Neuronal stem cell (in vitro differentiated cells): ENCODE data around the gene TIMP2.

Source experiments
- DNase-seq: peaks from one replicate; pipeline ENCODE4 v3.0.0-alpha.2; 2013; ENCODE audit warnings: low spot score
- H2AFZ ChIP-seq: one replicate; pipeline ENCODE4 v1.6.1; 2013; ENCODE audit warnings: mild to moderate bottlenecking, low read length, inconsistent platforms
- H2AK5ac ChIP-seq: 2 replicates; pipeline ENCODE4 v1.6.1; 2013; ENCODE audit warnings: low read depth, mild to moderate bottlenecking, inconsistent platforms, low read length, moderate library complexity, mixed read lengths
- H2BK120ac ChIP-seq: 2 replicates; pipeline ENCODE4 v1.6.1; 2013; ENCODE audit warnings: low read depth, mild to moderate bottlenecking, inconsistent platforms, low read length, moderate library complexity, mixed read lengths
- H2BK12ac ChIP-seq: one replicate; pipeline ENCODE4 v1.6.1; 2013; ENCODE audit warnings: low read length, inconsistent platforms
- H2BK15ac ChIP-seq: 2 replicates; pipeline ENCODE4 v1.6.1; 2013; ENCODE audit warnings: mild to moderate bottlenecking, low read length, inconsistent platforms, mixed read lengths
- H2BK5ac ChIP-seq: one replicate; pipeline ENCODE4 v1.6.1; 2013; ENCODE audit warnings: inconsistent platforms, mild to moderate bottlenecking, low read length, moderate library complexity
- H3K14ac ChIP-seq: one replicate; pipeline ENCODE4 v1.6.1; 2013; ENCODE audit warnings: low read length, inconsistent platforms
- H3K18ac ChIP-seq: 2 replicates; pipeline ENCODE4 v1.6.1; 2013; ENCODE audit warnings: low read length, inconsistent platforms
- H3K23ac ChIP-seq: 2 replicates; pipeline ENCODE4 v1.6.1; 2013; ENCODE audit warnings: low read depth, mild to moderate bottlenecking, mixed read lengths, low read length, inconsistent platforms; ENCODE audit not compliant: poor library complexity
- H3K27ac ChIP-seq: replicated peaks from 3 replicates; pipeline ENCODE4 v1.5.1; 2013; ENCODE audit warnings: low read length, inconsistent platforms
- H3K27me3 ChIP-seq, 3 experiments: 2 replicates each; pipeline ENCODE4 v1.6.1; 2013; ENCODE audit warnings: low read length in 3 of 3, mild to moderate bottlenecking in 2 of 3, inconsistent platforms in 1 of 3, low read depth in 1 of 3, mixed read lengths in 1 of 3, moderate library complexity in 1 of 3; ENCODE audit not compliant: control insufficient read depth in 3 of 3, insufficient read depth in 3 of 3
- H3K36me3 ChIP-seq, 2 donors: replicated peaks in 1 of 2; 2 replicates each; pipeline ENCODE4 v1.6.1; 2013; ENCODE audit warnings: low read length in 2 of 2; ENCODE audit not compliant: control insufficient read depth in 2 of 2, insufficient read depth in 2 of 2
- H3K4ac ChIP-seq: 2 replicates; pipeline ENCODE4 v1.6.1; 2013; ENCODE audit warnings: inconsistent platforms, mild to moderate bottlenecking, low read length, moderate library complexity
- H3K4me1 ChIP-seq, 2 donors: 1 replicate in 1 of 2; 2 replicates in 1 of 2; pipeline ENCODE4 v1.6.1; 2013; ENCODE audit warnings: low read length in 2 of 2, low read depth in 1 of 2; ENCODE audit not compliant: control insufficient read depth in 2 of 2, insufficient read depth in 1 of 2
- H3K4me2 ChIP-seq: one replicate; pipeline ENCODE4 v1.6.1; 2013; ENCODE audit warnings: mild to moderate bottlenecking, low read length, inconsistent platforms; ENCODE audit not compliant: insufficient read depth, poor library complexity, severe bottlenecking
- H3K4me3 ChIP-seq, 2 donors: 2 replicates each; pipeline ENCODE4 v1.5.1; 2013; ENCODE audit warnings: low read length in 2 of 2, mild to moderate bottlenecking in 2 of 2, inconsistent platforms in 1 of 2, moderate library complexity in 1 of 2
- H3K79me1 ChIP-seq: one replicate; pipeline ENCODE4 v1.6.1; 2013; ENCODE audit warnings: low read depth, mild to moderate bottlenecking, inconsistent platforms, low read length, moderate library complexity
- H3K9ac ChIP-seq: one replicate; pipeline ENCODE4 v1.6.1; 2013; ENCODE audit warnings: mild to moderate bottlenecking, low read depth, low read length, inconsistent platforms; ENCODE audit not compliant: poor library complexity
- H3K9me3 ChIP-seq, 2 donors: replicated peaks in 1 of 2; 2 replicates each; pipeline versions ENCODE3 to v1.6.1; 2013; ENCODE audit warnings: low read length in 2 of 2, mild to moderate bottlenecking in 2 of 2, inconsistent platforms in 1 of 2, low read depth in 1 of 2, mixed read lengths in 1 of 2, moderate library complexity in 1 of 2; ENCODE audit not compliant: control insufficient read depth in 2 of 2, insufficient read depth in 1 of 2
- H4K8ac ChIP-seq: one replicate; pipeline ENCODE4 v1.6.1; 2013; ENCODE audit warnings: low read depth, mild to moderate bottlenecking, inconsistent platforms, low read length, moderate library complexity
- H4K91ac ChIP-seq: one replicate; pipeline ENCODE4 v1.6.1; 2013; ENCODE audit warnings: low read length, low read depth, mild to moderate bottlenecking, inconsistent platforms; ENCODE audit not compliant: poor library complexity
- WGBS, 2 donors: extraction: QIAGEN DNeasy Blood & Tissue Kit; methylation state at CpG; one replicate each; pipeline ENCODE4 v1.1.7; 2013; ENCODE audit warnings: missing lambda C conversion rate in 2 of 2, mixed read lengths in 1 of 2; ENCODE audit not compliant: insufficient read length in 2 of 2, insufficient replicate concordance in 1 of 2; ENCODE audit errors: extremely low coverage in 2 of 2; 5-methylcytosine and 5-hydroxymethylcytosine counted together

The TIMP2 gene

GRCh38 chr17:78896091-78896833, 28.9 kb downstream of the TIMP2 start:
- H4K8ac ChIP-seq = no peak overlapping the region
- peak overlapping the region; percentile 83 for H2BK5ac ChIP-seq
- peaks cover 24% of the 10 kb centered on the region for H3K79me1 ChIP-seq
- peaks cover 6 to 8% of the 10 kb centered on the region in 2 donors for H3K36me3 ChIP-seq
- peak overlapping the region; percentile 67 for H3K18ac ChIP-seq
- peak overlapping the region; percentile 58 for H2BK12ac ChIP-seq
- peak overlapping the region; percentile 73 for H3K14ac ChIP-seq
- peak overlapping the region; percentile 13 for H3K23ac ChIP-seq
- no peak for DNase-seq
- no CpG with 5 or more reads among the region's 20 CpGs for WGBS, 2 donors
- no peak overlapping the region for H4K91ac ChIP-seq
- peak overlapping the region; percentile 14 for H2BK15ac ChIP-seq
- no peaks in the 10 kb centered on the region for H3K9me3 ChIP-seq
- H2BK120ac ChIP-seq = no peak overlapping the region
- H3K4me2 ChIP-seq = no peak overlapping the region
- H3K27me3 ChIP-seq = no peaks in the 10 kb centered on the region
- H3K4ac ChIP-seq = no peak overlapping the region
- peaks cover 39 to 47% of the 10 kb centered on the region in 2 donors for H3K4me1 ChIP-seq
- H2AFZ ChIP-seq = no peak overlapping the region
- H3K4me3 ChIP-seq = no peak overlapping the region
- H3K27ac ChIP-seq = peak overlapping the region; percentile 14
- peak overlapping the region; percentile 46 for H3K9ac ChIP-seq
- peak overlapping the region; percentile 8 for H2AK5ac ChIP-seq

GRCh38 chr17:78895322-78895721, 29.9 kb downstream of the TIMP2 start:
- Histone ChIP-seq H2AFZ (no peak overlapping the region), H3K4me1 (peaks cover 39 to 47% of the 10 kb centered on the region in 2 donors)
- no CpG with 5 or more reads among the region's 5 CpGs for WGBS, 2 donors

GRCh38 chr17:78893684-78894083, 31.5 kb downstream of the TIMP2 start:
- Histone ChIP-seq H3K27me3 (no peaks in the 10 kb centered on the region), H3K27ac (peak overlapping the region; percentile 1), H3K14ac (peak overlapping the region; percentile 89), H2BK15ac (no peak overlapping the region), H3K79me1 (peaks cover 24% of the 10 kb centered on the region), H4K8ac (no peak overlapping the region), H2AFZ (no peak overlapping the region), H3K18ac (no peak overlapping the region), H3K4ac (no peak overlapping the region), H3K23ac (no peak overlapping the region), H2BK5ac (no peak overlapping the region), H2AK5ac (no peak overlapping the region), H3K36me3 (peaks cover 0 to 6% of the 10 kb centered on the region in 2 donors), H3K9ac (no peak overlapping the region), H3K4me2 (no peak overlapping the region), H2BK120ac (no peak overlapping the region), H3K9me3 (no peaks in the 10 kb centered on the region), H3K4me1 (peaks cover 31 to 36% of the 10 kb centered on the region in 2 donors), H4K91ac (no peak overlapping the region), H2BK12ac (no peak overlapping the region), H3K4me3 (no peak overlapping the region)
- no CpG with 5 or more reads among the region's 4 CpGs for WGBS, 2 donors
- DNase-seq = no peak

More at GRCh38 chr17:78895322-78895721, 29.9 kb downstream of the TIMP2 start:
- H3K27ac ChIP-seq = no peak overlapping the region
- H2AK5ac ChIP-seq = no peak overlapping the region
- peaks cover 24% of the 10 kb centered on the region for H3K79me1 ChIP-seq
- peak overlapping the region; percentile 75 for H3K14ac ChIP-seq
- no peak overlapping the region for H3K4me2 ChIP-seq
- H4K91ac ChIP-seq = no peak overlapping the region
- H3K4me3 ChIP-seq = no peak overlapping the region
- H2BK15ac ChIP-seq = no peak overlapping the region
- no peak overlapping the region for H4K8ac ChIP-seq
- H3K4ac ChIP-seq = no peak overlapping the region
- DNase-seq = no peak
- H3K18ac ChIP-seq = peak overlapping the region; percentile 5
- H3K9ac ChIP-seq = no peak overlapping the region
- no peaks in the 10 kb centered on the region for H3K27me3 ChIP-seq
- peaks cover 0 to 6% of the 10 kb centered on the region in 2 donors for H3K36me3 ChIP-seq
- no peak overlapping the region for H2BK120ac ChIP-seq
- H2BK12ac ChIP-seq = no peak overlapping the region
- H3K23ac ChIP-seq = no peak overlapping the region
- H2BK5ac ChIP-seq = no peak overlapping the region
- no peaks in the 10 kb centered on the region for H3K9me3 ChIP-seq

- no peak overlapping the region for H3K9ac ChIP-seq
- peak overlapping the region; percentile 89 for H3K14ac ChIP-seq
- no peak overlapping the region for H3K27ac ChIP-seq
- no peak overlapping the region for H3K4ac ChIP-seq
- no peaks in the 10 kb centered on the region for H3K9me3 ChIP-seq
- H3K4me3 ChIP-seq = peak overlapping the region in 1 of 2 donors; percentile 3
- H3K4me1 ChIP-seq = peaks cover 26 to 31% of the 10 kb centered on the region in 2 donors
- peaks cover 24% of the 10 kb centered on the region for H3K79me1 ChIP-seq
- peak overlapping the region; percentile 99 for H4K8ac ChIP-seq
- H2AFZ ChIP-seq = no peak overlapping the region
- H2BK12ac ChIP-seq = peak overlapping the region; percentile 69
- H3K18ac ChIP-seq = peak overlapping the region; percentile 80
- no peak overlapping the region for H4K91ac ChIP-seq
- peak overlapping the region; percentile 58 for H3K23ac ChIP-seq
- no peak overlapping the region for H2BK5ac ChIP-seq
- H2BK15ac ChIP-seq = peak overlapping the region; percentile 38
- H3K4me2 ChIP-seq = no peak overlapping the region
- no peak overlapping the region for H2AK5ac ChIP-seq
- H2BK120ac ChIP-seq = no peak overlapping the region
- peaks cover 0 to 6% of the 10 kb centered on the region in 2 donors for H3K36me3 ChIP-seq
- no peaks in the 10 kb centered on the region for H3K27me3 ChIP-seq
- no peak for DNase-seq
- no CpG with 5 or more reads among the region's 6 CpGs for WGBS, 2 donors
These were observed 32.2 kb downstream of the TIMP2 start for GRCh38 chr17:78892936-78893379.
